Spleen (tissue), 11 donors: ENCODE measurements around the gene ATP8A2. TPM values are rescaled to one million over a fixed set of nuclear protein-coding genes. Genes with fewer than 3 reads are reported as not detected.

Experiments used
- DNase-seq: peaks from one replicate; pipeline ENCODE4 v3.0.0-alpha.2; 2020
- H3K27ac ChIP-seq, 8 donors: fragments of 200-600 bp; sonication (generic) in 7 of 8; 1 replicate in 4 of 8; 2 replicates in 4 of 8; pipeline versions ENCODE4 v1.5.0 to v1.8.0; 2016 to 2021; ENCODE audit warnings: inconsistent platforms in 4 of 8, mild to moderate bottlenecking in 4 of 8, moderate library complexity in 1 of 8
- H3K27me3 ChIP-seq, 7 donors: fragments of 200-600 bp; sonication (generic) in 6 of 7; replicated peaks in 1 of 7; 1 replicate in 4 of 7; 2 replicates in 3 of 7; pipeline versions ENCODE4 v1.5.0 to v1.8.0; 2016 to 2021; ENCODE audit warnings: inconsistent platforms in 3 of 7, mild to moderate bottlenecking in 1 of 7
- H3K36me3 ChIP-seq, 6 donors: fragments of 200-600 bp; sonication (generic) in 5 of 6; 1 replicate in 4 of 6; 2 replicates in 2 of 6; pipeline versions ENCODE4 v1.5.0 to v1.8.0; 2016 to 2021; ENCODE audit warnings: inconsistent platforms in 2 of 6
- H3K4me1 ChIP-seq, 6 donors: fragments of 200-600 bp; sonication (generic) in 5 of 6; 1 replicate in 3 of 6; 2 replicates in 3 of 6; pipeline versions ENCODE4 v1.5.0 to v1.8.0; 2016 to 2021; ENCODE audit warnings: inconsistent platforms in 3 of 6
- H3K4me3 ChIP-seq, 8 donors: fragments of 200-600 bp; sonication (generic) in 7 of 8; 1 replicate in 4 of 8; 2 replicates in 4 of 8; pipeline versions ENCODE4 v1.5.0 to v1.8.0; 2016 to 2021; ENCODE audit warnings: inconsistent platforms in 4 of 8, mild to moderate bottlenecking in 4 of 8, moderate library complexity in 2 of 8
- H3K9me3 ChIP-seq, 8 donors: fragments of 200-600 bp; sonication (generic) in 7 of 8; 1 replicate in 4 of 8; 2 replicates in 4 of 8; pipeline versions ENCODE4 v1.5.0 to v1.8.0; 2016 to 2021; ENCODE audit warnings: inconsistent platforms in 4 of 8
- CTCF ChIP-seq, 11 experiments: fragments of 200-600 bp in 7 of 11; fragments of 450-650 bp in 4 of 11; sonication (generic) in 4 of 11; IDR thresholded peaks in 8 of 11; conservative IDR thresholded peaks in 3 of 11; 1 replicate in 7 of 11; 2 replicates in 4 of 11; pipeline versions ENCODE4 v1.4.0 to v1.8.0; 2016 to 2021; ENCODE audit warnings: antibody characterized with exemption in 11 of 11, inconsistent platforms in 4 of 11, mild to moderate bottlenecking in 1 of 11
- POLR2A ChIP-seq, 3 donors: fragments of 450-650 bp; IDR thresholded peaks; one replicate each; pipeline ENCODE4 v1.5.1; 2017; ENCODE audit warnings: antibody characterized with exemption in 3 of 3, mild to moderate bottlenecking in 1 of 3
- POLR2AphosphoS5 ChIP-seq, 3 donors: sonication (generic); formaldehyde crosslinking; IDR thresholded peaks; one replicate each; pipeline ENCODE4 v1.5.1; 2017; ENCODE audit warnings: antibody characterized with exemption in 3 of 3
- WGBS, 5 donors: extraction: QIAGEN DNeasy Blood & Tissue Kit in 3 of 5; methylation state at CpG; one replicate each; pipeline versions ENCODE4 v1.1.5 to v1.1.7; 2013 to 2018; 5-methylcytosine and 5-hydroxymethylcytosine counted together
- intact Hi-C: fragments of 100-400 bp; cut with DNase I; formaldehyde crosslinking; loops from one replicate; pipeline ENCODE4 v1.15.0; 2023; ENCODE audit warnings: low total_unique reads
- polyA plus RNA-seq, 3 donors: library from polyadenylated mRNA; stranded (reverse); fragments of 200-250 nt; gene quantifications; one replicate each; pipeline ENCODE4 v1.2.1, GENCODE V29; 2013
- total RNA-seq, 7 donors: library from RNA; depleted of rRNA in 3 of 7; stranded (reverse); fragments of >200 nt in 3 of 7; fragmentation: NEBNext Ultra II Directional in 4 of 7; extraction: Animal tissue kit (Norgen Biotek cat#: 25700) in 4 of 7; gene quantifications; one replicate each; pipeline versions ENCODE4 v1.1.0 to v1.2.1, GENCODE V29; 2016 to 2021
- donor health status: healthy with polysubstance abuse.
- donor health status: DM: no; HTN: no; CAD: no; lungs with moderate emphysema.
- donor health status: DM: no; HTN: no; CAD: no.
- donor health status: Bipolar disorder and iron deficiency.
- donor health status: healthy.
- donor health status: DM: no; HTN: no; CAD: no.
- donor health status: DM: yes; HTN: yes; CAD: no.

The ATP8A2 gene
- total and polyA plus RNA-seq, 10 donors = 0.09 to 0.46 (median 0.25) TPM

- Histone ChIP-seq H3K27ac (no peak overlapping the region), H3K4me3 (no peak overlapping the region), H3K36me3 (no peaks in the 10 kb centered on the region), H3K9me3 (no peaks in the 10 kb centered on the region), H3K27me3 (peaks cover 0 to 16% (median 0%) of the 10 kb centered on the region in 7 donors), H3K4me1 (no peaks in the 10 kb centered on the region)
- TF ChIP-seq POLR2AphosphoS5 (IDR thresholded peaks at IDR 0.05) = no peak
- TF ChIP-seq POLR2A (IDR thresholded peaks at IDR 0.05) = no peak
- TF ChIP-seq CTCF (IDR thresholded peaks at IDR 0.05 in 8 of 11, conservative IDR thresholded peaks at IDR 0.05 in 3 of 11) = no peak
- intact Hi-C loops = loop anchor here (5.0 to 10.0 kb wide), 2 partner anchors 236 to 483 kb away; no protein-coding TSS in a partner anchor
- no peak for DNase-seq
- WGBS, 5 donors = 77 to 87% (median 79%) methylated on average over 4 of the region's 4 CpGs
Measured at GRCh38 chr13:26060357-26060756, 688.6 kb downstream of the ATP8A2 start.

GRCh38 chr13:26061256-26061655, 689.5 kb downstream of the ATP8A2 start:
- no peak for TF ChIP-seq CTCF (IDR thresholded peaks at IDR 0.05 in 8 of 11, conservative IDR thresholded peaks at IDR 0.05 in 3 of 11)
- no peak for TF ChIP-seq POLR2A (IDR thresholded peaks at IDR 0.05)
- no peak for TF ChIP-seq POLR2AphosphoS5 (IDR thresholded peaks at IDR 0.05)
- no peaks in the 10 kb centered on the region for H3K36me3 ChIP-seq
- DNase-seq = no peak
- 77 to 89% (median 79%) methylated on average over 5 of the region's 5 CpGs for WGBS, 5 donors
- peaks cover 0 to 16% (median 0%) of the 10 kb centered on the region in 7 donors for H3K27me3 ChIP-seq
- H3K4me1 ChIP-seq = no peaks in the 10 kb centered on the region
- intact Hi-C loops = loop anchor here (5.0 to 10.0 kb wide), 2 partner anchors 236 to 484 kb away; no protein-coding TSS in a partner anchor
- no peaks in the 10 kb centered on the region for H3K9me3 ChIP-seq
- H3K4me3 ChIP-seq = no peak overlapping the region
- no peak overlapping the region for H3K27ac ChIP-seq

GRCh38 chr13:26061947-26062346, 690.2 kb downstream of the ATP8A2 start:
- DNase-seq = no peak

More at GRCh38 chr13:26061947-26062346, 690.2 kb downstream of the ATP8A2 start:
- no peak overlapping the region for H3K27ac ChIP-seq
- intact Hi-C loops = loop anchor here (5.0 to 10.0 kb wide), 2 partner anchors 237 to 485 kb away; no protein-coding TSS in a partner anchor
- H3K4me3 ChIP-seq = no peak overlapping the region
- H3K36me3 ChIP-seq = no peaks in the 10 kb centered on the region
- no peaks in the 10 kb centered on the region for H3K9me3 ChIP-seq
- TF ChIP-seq POLR2AphosphoS5 (IDR thresholded peaks at IDR 0.05) (no peak), POLR2A (IDR thresholded peaks at IDR 0.05) (no peak), CTCF (IDR thresholded peaks at IDR 0.05 in 8 of 11, conservative IDR thresholded peaks at IDR 0.05 in 3 of 11) (no peak)
- WGBS, 5 donors = 83 to 95% (median 89%) methylated on average over 6 of the region's 6 CpGs
- peaks cover 0 to 16% (median 0%) of the 10 kb centered on the region in 7 donors for H3K27me3 ChIP-seq
- no peaks in the 10 kb centered on the region for H3K4me1 ChIP-seq
